SK-N-MC (cell line): ENCODE measurements around the gene AP3S2.

ENCODE experiments used
- EZH2 ChIP-seq: fragments of 200-600 bp; sonication (generic); IDR thresholded peaks from one replicate; pipeline ENCODE4 v1.6.1; 2017; ENCODE audit warnings: antibody characterized with exemption
- POLR2AphosphoS5 ChIP-seq: IDR thresholded peaks from 2 replicates; pipeline ENCODE4 v1.6.1; 2012; ENCODE audit warnings: mild to moderate bottlenecking, low read depth, low read length, borderline replicate concordance

DNA sequence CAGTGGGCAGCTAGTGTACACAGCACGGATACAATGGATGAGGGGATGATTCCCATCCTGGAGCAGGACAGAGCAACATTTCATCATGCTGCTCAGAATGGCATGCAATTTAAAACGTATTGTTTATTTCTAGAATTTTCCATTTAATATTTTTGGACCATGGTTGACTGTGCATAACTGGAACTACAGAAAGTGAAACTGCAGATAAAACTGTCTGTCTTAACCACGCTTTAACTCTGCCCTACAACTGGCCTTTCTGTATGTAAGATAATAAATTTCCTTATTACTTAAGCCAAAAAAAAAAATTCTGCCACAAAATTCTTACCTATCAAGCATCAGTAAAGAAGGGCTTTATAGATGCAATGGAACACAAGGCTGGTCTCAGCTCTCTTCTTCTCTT is 33.4 kb downstream of the AP3S2 start:
- no peak for TF ChIP-seq EZH2
- TF ChIP-seq POLR2AphosphoS5 = no peak
